Measurements from ENCODE around the gene RBAK. TPM values are rescaled to one million over a fixed set of nuclear protein-coding genes. Genes with fewer than 3 reads are reported as not detected.
"Not testable (repeated sequence)": the region's sequence is repeated elsewhere in the genome, so short reads cannot be mapped to it uniquely, and the experiment has no call there.

Gene RBAK
- 11.3 and 15.0 TPM in 2 replicates for total RNA-seq (2014; rRNA removed; shearing (Covaris generic))
- 10.1 and 14.8 TPM in 2 replicates for polyA plus RNA-seq (2014; cell fraction: nucleus; rRNA removed)

DNA sequence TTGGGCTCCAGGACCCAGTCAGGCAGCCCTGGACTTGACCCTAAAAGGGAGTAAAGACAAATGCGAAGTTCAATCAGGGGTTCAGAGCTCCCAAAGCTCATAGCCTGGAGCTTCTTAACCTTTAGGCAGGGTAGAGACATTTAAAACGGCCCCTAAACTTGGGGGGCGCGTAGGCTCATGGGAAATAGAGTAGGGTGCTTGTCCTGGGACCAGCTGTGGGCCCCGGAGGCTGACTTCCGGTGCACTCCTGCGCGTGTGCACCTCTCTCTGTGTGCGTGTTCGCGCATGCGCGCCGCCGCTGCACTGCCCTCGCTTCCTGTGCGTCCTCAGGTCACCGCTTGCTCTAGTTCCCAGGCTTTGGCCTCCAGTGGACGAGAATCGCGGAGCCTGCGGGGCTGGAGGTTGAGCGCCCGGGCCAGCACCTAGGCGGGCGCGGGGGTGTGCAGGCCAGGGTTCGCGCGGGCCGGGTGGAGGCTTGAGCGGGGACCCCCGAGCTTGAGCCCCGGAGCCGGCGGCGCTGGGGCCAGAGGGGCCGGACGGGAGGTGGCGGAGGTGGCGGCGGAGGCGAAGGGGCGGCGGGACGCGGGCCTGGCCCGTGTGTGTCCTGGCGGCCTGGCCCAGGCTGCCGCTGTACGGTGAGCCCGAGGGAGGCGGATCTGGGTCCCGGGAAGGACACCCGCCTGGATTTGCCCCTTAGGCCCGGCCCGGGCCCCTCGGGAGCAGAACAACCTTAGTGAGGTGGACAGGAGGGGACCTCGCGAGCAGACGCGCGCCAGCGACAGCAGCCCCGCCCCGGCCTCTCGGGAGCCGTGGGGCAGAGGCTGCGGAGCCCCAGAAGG, at the start of gene RBAK:
TSS of gene RBAK (plus strand) at position 303 of the 839 bp plus-strand sequence. CDS start 2,217 bp downstream, outside the sequence.
- DNase-seq (ENCODE audit: extremely low read depth, low read depth), result peak; percentile 89

DNA sequence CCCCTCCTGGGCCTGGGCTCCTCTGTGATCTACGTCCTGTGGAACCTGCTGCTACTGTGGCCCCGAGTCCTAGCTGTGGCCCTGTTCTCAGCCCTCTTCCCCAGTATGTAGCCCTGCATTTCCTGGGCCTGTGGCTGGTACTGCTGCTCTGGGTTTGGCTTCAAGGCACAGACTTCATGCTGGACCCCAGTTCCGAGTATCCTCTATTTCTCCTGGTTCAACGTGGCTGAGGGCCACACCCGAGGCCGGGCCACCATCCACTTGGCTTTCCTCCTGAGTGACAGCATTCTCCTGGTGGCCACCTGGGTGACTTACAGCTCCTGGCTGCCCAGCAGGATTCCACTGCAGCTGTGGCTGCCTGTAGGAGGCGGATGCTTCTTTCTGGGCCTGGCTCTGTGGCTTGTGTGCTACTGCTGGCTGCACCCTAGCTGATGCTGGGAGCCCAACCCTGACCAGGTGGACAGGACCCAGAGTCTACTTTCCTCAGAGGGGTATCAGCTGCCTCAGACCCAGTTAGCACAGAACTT, 48.9 kb upstream of the RBAK start:
- no peak for DNase-seq (ENCODE audit: extremely low read depth, low read depth)

DNA sequence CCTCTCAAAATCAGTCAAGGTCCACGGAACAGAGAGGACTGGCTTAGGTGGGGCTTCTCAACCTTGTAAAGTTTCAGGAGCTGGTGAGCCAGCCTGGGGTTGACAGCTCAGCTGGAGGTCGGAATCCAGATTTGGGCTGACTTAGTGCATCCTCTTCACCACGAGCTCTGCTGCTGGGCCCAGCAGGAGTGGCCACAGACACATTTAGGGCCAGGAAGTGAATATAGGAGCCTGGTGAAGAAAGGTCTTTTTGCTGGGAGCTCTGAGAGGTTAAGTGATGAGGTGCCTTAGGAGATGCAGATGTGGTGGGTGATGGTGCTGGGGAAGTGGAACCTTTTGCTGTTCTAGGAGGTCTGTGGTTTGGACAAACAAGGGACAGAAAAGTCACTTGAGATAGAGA, 47.4 kb upstream of the RBAK start:
- DNase-seq (ENCODE audit: extremely low read depth, low read depth), result no peak

DNA sequence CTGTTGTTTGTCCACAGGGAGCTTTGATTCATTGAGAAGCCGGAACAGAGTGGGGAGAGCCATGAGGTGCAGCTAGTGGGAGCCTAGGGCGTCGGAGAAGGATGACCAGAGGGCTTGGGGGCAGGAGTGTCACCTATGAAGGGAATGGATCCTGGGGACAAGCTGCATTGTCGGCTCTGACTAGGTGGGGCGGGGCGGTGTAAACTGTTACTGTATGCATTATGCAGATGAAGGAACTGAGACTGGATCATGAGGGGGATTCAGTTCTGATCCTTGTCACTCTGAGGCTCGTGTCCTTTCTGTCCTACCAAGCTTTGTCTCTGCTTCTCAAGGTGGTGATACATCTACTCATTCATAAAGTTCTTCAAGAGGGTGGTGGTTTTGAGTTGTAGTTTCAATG, 46.8 kb upstream of the RBAK start:
- DNase-seq (ENCODE audit: extremely low read depth, low read depth), result no peak

DNA sequence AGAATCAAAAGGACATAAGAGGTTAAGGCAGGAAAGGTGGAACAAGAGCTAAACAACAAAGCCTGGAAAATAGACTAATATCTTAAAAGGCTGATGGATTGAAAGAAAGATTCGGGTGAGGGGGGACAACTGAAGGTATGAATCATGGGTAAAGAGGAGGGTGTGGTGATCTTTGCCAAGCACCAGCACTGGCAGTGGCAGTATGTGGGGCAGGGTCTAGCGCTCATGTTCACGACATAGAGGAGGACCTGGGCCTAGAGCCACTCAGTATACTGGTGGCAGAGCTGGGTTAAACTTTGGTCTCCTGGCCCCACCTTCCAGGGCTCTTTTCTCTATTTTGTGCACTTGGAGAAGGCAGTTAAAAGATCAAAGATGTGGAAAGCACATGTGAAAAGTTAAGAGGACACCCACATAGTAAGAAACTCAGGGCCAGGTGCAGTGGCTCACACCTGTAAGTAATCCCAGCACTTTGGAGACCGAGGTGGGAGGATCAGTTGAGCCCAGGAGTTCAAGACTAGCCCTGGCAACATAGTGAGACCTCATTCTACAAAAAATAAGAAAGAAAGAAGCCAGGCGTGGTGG, 46.2 kb upstream of the RBAK start:
- DNase-seq (ENCODE audit: extremely low read depth, low read depth), result no peak

DNA sequence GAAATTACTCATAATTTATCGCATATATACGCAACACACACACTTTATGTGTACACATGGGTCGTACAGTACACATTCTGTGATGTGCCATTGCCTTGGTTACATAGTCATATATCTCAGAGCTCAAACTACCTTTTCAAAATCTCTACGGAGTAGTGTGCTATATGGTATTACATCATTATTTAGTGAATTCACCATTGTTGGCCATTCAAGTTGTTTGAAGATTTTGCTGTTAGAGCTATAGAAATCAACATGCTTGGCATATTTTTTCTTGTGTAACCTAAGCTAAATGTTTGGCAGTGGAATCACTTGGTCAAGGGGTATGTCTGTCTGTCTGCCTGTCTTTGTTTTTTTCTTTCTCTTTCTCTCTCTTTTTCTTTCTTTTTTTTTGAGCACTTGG, 44.7 kb upstream of the RBAK start:
- DNase-seq (ENCODE audit: extremely low read depth, low read depth), result no peak

DNA sequence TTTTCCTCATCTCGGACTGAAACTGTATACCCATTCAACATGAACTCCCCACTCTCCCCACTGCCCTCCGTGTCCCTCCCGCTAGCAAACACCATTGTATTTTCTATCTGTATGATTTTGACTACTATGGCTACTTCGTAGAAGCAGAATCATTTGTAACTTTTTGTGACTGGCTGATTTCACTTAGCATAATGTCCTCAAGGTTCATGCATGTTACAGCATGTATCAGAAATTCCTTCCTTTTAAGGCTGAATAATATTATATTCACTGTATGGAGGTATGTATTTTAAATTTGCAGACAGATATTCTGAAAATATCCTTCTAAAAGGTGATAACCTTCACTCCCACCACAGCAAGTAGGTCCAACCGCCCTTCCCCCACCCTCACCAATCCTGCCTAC, 43.7 kb upstream of the RBAK start:
- DNase-seq (ENCODE audit: extremely low read depth, low read depth), result no peak

DNA sequence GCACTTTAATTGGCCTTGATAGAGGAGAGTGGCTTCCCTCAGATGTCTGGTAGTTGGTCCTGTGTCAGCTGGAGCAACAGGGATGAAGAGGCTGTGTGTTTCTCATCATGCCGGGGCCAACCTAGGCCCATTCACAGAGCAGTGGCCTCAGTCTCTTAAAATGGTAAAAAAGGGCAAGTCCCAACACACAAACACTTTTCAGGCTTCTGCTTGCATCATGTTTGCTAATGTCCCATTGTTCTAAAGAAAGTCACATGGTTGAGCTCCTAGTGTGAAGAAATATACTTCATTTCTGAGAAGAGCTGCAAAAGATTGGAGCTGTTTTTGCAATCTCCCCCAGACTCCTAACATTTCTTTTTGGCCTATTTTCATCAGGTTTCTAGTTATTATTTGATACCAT, 40.6 kb upstream of the RBAK start:
- no peak for DNase-seq (ENCODE audit: extremely low read depth, low read depth)

DNA sequence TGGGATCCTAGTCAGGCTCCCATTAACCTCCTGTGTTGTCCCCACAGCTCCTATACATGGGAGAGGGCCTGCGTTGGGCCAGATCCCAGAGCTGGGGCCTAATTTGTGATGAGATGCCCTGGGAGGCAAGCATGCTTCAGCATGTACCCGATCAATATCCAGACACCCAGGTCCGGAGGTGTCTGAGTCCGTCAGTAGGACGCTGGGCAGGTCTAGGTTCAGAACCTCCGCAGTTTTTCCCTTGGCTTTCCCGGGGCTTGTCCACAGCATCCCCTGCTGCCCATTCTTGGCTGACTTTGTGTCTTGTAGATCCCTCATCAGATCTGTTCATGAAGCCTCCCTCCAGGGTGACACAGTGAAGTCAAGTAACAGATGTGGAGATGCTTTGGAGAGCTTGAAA, 32.7 kb upstream of the RBAK start:
- no peak for DNase-seq (ENCODE audit: extremely low read depth, low read depth)

DNA sequence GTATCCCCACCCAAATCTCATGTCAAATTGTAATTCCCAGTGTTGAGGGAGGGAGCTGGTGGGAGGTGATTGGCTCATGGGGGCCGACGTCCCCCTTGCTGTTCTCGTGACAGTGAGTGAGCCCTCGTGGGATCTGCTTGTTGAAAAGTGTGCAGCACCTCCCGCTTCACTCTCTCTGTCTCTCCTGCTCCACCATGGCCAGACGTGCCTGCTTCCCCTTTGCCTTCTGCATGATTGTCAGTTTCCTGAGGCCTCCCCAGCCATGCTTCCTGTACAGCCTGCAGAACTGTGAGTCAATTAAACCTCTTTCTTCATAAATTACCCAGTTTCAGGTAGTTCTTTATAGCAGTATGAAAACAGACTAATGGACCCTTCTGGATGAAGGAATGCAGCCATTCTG, 29.7 kb upstream of the RBAK start:
- DNase-seq (ENCODE audit: extremely low read depth, low read depth), result not testable (repeated sequence)

DNA sequence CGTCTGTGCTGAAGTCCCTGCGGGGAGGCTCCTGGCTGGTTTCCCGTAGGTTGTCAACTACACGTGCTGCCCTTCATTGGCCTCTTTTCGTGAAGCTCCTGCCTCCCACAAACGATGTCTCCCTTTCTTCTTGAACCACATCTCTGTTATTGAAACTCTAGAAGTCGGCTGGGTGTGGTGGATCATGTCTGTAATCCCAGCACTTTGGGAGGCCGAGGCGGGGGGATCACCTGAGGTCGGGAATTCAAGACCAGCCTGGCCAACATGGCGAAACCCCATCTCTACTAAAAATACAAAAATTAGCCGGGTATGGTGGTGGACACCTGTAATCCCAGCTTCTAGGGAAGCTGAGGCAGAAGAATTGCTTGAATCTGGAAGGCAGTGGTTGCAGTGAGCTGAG, 28.0 kb upstream of the RBAK start:
- DNase-seq (ENCODE audit: extremely low read depth, low read depth), result not testable (repeated sequence)

DNA sequence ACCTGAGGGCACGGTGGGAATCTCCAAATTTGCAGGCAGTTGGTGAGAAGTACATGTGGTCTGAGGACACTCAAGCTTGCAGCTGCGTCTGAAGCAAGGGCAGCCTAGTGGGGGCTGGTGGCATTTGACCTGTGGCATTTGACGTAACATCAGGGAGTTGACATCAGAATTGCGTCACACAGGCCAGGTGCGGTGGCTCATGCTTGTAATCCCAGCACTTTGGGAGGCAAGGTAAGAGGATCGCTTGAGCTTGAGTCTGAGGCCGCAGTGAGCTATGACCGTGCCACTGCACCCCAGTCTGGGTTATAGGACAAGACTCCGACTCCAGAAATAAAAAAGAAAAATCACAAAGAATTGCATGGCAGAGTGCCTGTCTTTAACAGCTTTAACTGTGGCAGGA, 25.6 kb upstream of the RBAK start:
- DNase-seq (ENCODE audit: extremely low read depth, low read depth), result no peak

DNA sequence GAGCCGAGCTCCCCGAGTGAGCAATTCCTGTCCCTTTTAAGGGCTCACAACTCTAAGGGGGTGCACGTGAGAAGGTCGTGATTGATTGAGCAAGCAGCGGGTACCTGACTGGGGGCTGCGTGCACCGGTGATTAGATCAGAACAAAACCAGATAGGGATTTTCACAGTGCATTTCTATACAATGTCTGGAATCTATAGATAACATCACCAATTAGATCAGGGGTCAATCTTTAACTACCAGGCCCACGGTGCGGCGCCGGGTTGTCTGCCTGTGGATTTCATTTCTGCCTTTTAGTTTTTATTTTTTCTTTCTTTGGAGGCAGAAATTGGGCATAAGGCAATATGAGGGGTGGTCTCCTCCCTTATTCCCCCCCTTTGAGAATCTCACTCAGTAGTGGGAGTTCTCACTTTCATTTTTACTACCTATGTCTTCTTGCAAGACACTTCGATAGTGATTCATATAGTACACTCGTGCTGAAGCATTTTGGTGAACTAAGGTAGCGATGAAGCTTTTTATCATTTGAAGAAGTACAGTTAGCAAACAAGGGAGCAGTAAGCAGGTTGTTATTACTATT, 24.6 kb upstream of the RBAK start:
- not testable (repeated sequence) for DNase-seq (ENCODE audit: extremely low read depth, low read depth)

DNA sequence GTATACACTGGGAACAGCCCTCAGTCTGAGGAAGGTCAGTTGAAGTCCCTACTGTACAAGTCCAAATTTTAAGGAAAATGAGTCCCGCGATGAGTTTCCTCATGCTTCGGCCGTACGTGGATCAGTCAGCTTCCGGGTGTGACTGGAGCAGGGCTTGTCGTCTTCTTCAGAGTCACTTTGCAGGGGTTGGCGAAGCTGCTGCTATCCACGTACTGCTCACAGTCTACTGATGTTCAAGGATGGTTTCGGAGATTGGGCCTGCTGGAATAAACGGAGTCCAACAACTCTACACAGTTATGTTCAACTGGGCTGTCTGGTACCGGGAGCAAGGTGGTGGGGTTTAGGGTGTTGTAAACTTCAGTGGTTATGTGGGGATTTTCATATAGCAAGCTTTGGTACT, 22.0 kb upstream of the RBAK start:
- not testable (repeated sequence) for DNase-seq (ENCODE audit: extremely low read depth, low read depth)

DNA sequence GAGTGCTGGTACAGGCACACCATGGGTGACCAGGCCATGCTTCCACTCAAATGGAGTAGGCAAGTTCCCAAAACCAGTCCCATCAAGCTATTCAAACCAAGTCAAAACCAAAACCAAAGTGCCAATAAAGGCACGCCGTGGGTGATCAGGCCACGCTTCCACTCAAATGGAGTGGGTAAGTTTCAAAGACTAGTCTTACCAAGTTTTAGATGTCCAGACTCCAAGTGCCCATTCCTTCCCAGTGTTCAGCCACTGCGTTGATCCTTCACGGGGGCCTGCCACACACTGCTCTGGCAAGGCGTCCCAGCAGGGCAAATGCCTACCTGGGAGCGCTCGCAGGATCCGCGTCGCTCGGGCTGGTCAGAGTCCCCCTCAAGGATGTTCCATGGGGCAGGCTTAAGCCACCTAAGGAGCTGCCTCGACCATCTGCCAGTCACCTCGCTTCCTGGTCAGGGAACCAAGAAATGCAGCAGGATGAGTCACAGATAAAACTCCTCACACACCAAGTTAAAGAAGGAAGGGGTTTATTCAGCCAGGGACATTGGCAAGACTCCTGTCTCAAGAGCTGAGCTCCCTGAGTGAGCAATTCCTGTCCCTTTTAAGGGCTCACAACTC, 17.8 kb upstream of the RBAK start:
- not testable (repeated sequence) for DNase-seq (ENCODE audit: extremely low read depth, low read depth)

DNA sequence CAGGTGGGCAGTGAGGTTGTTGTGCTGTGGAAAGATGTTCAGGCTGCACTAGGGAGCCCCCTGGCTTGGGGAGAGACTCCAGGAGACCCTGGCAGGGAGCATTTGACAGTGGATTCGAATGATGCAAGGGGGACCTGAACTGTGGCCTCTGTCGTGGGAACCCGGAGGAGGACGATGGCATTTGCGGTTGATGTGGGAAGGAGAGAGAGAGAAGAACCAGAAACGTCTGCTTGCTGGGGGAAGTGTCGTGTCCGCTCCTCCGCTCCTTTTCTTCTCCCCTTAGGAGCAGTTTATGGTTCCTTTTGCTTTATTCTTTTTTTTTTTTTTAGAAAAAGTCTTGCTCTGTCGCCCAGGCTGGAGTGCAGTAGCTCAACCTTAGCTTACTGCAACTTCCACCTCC, 12.5 kb upstream of the RBAK start:
- DNase-seq (ENCODE audit: extremely low read depth, low read depth), result not testable (repeated sequence)

DNA sequence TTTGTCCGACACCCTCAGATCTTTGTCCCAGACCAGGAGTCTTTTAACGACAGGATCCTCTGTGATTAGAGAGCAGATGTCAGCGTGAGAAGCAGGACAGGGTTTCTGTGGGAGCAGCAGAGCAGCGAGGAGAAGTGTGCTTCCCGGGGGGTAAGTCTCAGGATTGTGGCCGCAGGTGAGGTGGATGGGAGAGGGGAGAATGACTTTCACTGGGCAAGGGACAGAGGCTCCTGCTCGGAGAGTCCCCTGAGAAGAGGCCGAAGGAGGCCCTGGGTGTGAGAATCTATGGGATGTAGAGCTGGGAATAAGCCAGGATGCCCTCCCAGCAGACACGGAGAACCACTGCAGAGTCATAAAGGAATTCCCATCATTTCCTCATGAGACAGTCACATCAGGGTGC, 10.4 kb upstream of the RBAK start:
- no peak for DNase-seq (ENCODE audit: extremely low read depth, low read depth)

DNA sequence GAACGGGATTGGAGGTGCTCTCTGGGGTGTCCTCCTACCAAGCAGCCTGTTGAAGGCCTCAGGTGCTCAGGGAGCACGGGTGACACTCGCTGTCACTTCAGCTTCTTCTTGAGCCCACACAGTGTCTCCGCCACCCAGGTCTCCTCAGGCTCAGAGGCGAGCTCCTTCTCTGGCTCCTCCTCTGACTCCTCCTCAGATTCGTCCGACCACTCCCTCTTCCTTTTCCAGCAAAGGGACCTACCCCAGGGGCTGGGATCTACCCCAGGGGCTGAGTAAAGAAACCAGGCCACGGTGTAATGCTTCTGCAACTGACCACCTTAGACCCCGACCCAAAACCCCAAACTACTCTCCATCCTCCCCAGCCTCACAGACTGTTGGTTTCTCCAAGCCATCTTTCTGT, 9.2 kb upstream of the RBAK start:
- DNase-seq (ENCODE audit: extremely low read depth, low read depth), result no peak

DNA sequence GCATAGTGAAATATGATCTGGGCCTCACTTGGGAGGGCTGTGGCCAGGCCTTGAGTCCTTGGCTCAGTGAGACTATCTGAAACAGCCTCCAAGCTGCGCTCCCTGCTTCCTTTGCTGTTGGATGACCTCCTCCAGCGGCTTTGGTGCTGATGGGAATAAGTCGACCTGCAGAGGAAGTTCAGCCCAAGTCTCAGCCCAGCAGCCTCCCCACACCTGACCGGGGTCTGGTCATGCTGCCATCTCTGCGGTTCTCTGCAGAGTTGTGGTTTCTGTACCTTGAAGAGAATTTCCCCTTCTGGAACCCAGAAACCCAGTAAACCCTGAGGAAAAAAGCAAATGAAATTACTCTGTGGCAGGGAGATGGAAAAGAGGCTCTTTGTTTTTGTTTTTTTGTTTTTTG, 4.6 kb upstream of the RBAK start:
- no peak for DNase-seq (ENCODE audit: extremely low read depth, low read depth)

DNA sequence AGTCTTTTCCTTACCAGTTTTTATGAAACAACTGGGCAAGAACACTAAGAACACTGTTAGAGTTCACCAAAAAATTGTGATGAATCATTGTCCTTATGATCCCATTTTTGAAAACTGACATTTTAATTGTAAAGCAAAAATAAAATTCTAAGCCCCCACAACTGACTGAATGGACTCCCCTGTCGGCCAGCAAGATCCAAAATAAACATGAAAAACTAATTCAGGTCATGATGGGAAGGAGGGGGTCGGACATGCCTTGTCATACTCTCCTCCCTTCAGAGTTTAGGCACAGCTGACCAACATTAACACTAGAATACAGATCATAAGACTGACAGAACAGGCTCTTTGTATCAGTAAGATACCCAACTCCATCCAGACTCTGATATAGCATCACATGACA, 2.0 kb upstream of the RBAK start:
- no peak for DNase-seq (ENCODE audit: extremely low read depth, low read depth)

DNA sequence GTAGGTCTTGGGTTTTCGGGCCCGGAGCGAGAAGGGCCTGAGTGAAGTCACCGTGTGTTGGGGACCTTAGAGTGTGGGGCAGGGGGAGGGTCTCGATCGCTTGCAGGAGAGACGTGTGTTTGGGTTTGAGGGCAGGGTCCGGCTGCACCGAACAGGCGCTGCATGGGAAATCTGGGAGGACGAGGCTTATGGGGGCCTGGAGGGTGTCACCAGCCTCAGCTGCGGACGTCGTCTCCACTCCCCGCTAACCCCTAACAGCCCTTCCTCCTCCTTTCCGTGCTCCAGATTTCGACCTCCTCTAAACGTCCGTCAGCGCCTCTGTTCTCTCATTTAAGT, 705 bp downstream of the RBAK start:
- DNase-seq (ENCODE audit: extremely low read depth, low read depth), result not testable (repeated sequence)
